Ovary (tissue), 3 donors: ENCODE results near the gene ZNF106.

Source experiments
- POLR2A ChIP-seq: fragments of 450-650 bp; IDR thresholded peaks from one replicate; pipeline ENCODE4 v1.6.1; 2017; ENCODE audit warnings: antibody characterized with exemption, mild to moderate bottlenecking, moderate library complexity
- TF ChIP-seq, protein P1 (sequence below), 3 donors: fragments of 450-650 bp in 2 of 3; fragments of 200-600 bp in 1 of 3; IDR thresholded peaks; one replicate each; pipeline versions ENCODE4 v1.5.1 to v1.8.0; 2016 to 2022; ENCODE audit warnings: antibody characterized with exemption in 3 of 3, mild to moderate bottlenecking in 1 of 3
- donor health status: DM: no; HTN: no; CAD: no.

- TF ChIP-seq, protein P1, sequence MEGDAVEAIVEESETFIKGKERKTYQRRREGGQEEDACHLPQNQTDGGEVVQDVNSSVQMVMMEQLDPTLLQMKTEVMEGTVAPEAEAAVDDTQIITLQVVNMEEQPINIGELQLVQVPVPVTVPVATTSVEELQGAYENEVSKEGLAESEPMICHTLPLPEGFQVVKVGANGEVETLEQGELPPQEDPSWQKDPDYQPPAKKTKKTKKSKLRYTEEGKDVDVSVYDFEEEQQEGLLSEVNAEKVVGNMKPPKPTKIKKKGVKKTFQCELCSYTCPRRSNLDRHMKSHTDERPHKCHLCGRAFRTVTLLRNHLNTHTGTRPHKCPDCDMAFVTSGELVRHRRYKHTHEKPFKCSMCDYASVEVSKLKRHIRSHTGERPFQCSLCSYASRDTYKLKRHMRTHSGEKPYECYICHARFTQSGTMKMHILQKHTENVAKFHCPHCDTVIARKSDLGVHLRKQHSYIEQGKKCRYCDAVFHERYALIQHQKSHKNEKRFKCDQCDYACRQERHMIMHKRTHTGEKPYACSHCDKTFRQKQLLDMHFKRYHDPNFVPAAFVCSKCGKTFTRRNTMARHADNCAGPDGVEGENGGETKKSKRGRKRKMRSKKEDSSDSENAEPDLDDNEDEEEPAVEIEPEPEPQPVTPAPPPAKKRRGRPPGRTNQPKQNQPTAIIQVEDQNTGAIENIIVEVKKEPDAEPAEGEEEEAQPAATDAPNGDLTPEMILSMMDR (IDR thresholded peaks at IDR 0.05), result no peak
- TF ChIP-seq POLR2A, result no peak
These were observed 127.0 kb downstream of the ZNF106 start for GRCh38 chr15:42363942-42364341.
